HG02610 (cell line): ENCODE data around the gene PNRC2.

Source experiments
- ATAC-seq: cut with Tn5 transposase; IDR thresholded peaks from one replicate; pipeline ENCODE4 v1.9.1; 2021; ENCODE audit warnings: mild to moderate bottlenecking, moderate library complexity; ENCODE audit not compliant: unreplicated experiment

Gene PNRC2, protein sequence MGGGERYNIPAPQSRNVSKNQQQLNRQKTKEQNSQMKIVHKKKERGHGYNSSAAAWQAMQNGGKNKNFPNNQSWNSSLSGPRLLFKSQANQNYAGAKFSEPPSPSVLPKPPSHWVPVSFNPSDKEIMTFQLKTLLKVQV

DNA sequence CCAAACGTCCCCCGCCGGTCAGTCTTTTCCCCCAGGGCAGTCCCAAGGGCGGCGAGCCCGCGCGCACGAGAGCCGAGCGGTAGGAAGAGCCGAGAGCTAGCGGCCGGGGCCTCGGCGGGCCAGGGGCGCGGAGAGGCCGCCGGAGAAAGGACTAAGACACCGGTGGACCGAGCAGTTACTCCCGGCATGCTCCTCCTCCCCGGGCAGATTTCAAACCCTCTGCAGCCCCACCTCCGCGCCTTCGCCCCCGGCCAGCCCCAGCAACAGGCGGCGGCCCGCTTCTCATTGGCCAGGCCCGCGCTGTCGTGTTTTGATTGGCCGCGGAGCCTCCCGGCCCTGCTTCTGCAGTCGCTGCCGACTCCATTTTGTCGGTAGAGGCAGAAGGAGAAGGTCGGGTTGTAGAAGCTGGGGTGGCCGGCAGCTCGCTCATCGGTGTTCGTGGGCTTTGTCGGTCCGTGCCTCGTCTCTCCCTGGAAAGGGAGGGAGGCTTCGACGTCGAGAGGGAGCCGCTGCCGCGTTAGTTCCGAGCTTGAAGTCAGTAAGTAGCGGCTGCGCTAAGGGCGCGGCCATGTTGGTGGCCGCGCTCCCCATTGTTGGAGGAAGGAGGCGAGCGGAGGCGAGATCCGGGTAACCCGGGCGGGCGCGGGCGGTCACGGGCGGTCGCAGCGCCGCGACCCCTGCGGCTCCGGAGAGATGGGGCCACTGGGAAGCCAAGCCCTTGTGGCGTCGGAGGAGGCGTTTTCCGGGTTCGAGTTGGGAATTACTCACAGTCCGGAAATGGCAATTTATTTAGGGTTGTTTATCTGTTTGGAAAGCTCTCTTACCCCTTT lies at the start of gene PNRC2:
PNRC2 (plus strand) TSS at position 368 of the 830 bp plus-strand sequence. CDS start 1,630 bp downstream, outside the sequence.
- ATAC-seq, result peak; percentile 74

DNA sequence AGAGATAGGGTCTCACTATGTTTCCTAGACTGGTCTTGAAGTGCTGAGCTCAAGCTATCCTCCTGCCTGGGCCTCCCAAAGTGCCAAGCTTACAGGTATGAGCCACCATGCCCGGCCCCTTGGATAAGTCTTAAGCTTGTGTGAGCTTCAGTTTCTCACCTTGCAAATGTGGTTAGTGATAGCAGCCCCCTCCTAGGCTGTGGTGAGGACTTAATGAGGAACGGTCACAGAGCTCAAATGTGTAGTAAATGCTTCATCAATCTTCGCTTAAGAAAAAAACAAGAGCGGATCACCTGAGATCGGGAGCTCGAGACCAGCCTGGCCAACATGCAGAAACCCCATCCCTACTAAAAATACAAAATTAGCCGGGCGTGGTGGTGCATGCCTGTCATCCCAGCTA lies 49.5 kb upstream of the PNRC2 start:
- no peak for ATAC-seq

DNA sequence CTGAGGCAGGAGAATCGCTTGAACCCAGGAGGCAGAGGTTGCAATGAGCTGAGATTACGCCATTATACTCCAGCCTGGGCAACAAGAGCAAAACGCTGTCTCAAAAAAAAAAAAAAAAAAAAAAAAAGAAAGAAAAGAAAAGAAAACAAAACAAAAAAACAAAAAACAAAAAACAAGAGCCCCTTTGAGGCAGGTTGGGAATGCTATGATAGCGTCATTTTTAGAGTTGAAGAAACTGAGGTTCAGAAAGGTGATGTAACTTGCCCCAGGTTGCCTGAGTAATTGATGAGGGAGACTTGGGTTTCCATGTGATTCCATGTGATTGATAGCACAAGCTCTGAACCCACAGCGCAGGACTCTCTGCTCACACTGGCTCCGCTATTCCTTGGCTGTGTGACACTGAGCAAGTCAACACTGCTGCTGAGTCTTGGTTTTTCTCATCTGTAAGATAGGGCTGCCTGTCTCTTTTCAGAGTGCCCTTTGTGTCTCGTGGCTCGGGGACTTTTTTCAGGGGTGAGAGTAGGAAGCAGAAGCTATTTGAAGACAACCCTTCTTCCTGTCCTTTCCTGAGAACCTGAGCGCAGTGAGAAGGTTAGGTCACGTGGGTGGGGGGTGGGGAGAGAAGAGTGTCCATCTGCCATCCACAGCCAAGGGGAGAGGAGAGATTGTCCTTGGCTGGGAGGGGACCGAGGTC lies 48.9 kb upstream of the PNRC2 start:
- no peak for ATAC-seq

GRCh38 chr1:23911921-23912320 lies 47.7 kb upstream of the PNRC2 start:
- ATAC-seq, result no peak

DNA sequence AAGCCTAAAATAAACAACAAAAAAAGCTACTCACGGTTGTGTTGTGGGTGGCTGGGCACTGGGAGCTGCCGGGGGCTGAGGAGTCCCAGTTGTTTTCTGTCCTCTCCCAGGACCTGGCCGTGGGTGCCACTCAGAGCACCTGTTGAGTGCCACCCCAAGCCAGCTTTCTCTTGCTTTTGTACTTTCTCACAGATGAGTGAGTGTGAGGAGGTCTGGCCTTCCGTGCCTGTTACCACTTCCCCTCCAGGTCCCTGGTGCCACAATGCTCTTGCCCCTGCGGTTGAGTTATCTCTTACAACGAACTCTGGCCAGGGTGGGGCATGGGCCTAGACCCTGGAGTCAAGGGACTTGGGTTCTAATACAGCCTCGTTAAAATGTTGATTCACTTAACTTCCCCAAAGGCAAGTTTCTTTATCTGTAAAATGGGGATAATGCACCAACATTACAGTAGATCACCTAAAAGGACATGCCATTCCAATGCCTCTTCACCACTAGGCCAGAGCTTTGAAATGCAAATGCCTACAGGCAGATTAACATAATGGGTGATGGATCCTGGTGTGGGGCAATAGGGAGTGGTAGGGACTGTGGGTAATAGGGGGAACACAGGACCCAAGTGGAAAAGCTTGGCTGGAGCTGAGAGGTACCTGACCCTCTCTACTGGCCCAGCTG lies 46.3 kb upstream of the PNRC2 start, which contains the start of gene CNR2:
CNR2 (minus strand) TSS at position 151 of the 669 bp plus-strand sequence. CDS start 37,745 bp downstream, outside the sequence.
- no peak for ATAC-seq

DNA sequence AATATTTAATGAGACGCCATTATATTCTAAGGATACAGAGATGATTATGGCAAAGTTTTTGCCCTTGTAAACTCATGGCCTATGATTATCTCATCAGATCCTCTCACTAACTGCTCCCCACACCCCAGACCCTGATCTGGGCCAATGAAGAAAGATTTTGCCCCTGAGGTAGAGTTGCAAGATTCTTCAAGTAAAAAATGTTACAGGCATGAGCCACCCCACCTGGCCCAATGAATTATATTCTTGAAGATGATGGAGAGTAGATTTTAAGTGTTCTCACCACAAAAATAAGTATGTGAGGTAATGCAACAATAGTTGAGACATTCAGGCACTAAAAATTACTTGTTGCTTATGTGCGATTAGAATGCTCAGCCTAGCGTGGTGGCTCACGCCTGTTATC lies 44.7 kb upstream of the PNRC2 start:
- no peak for ATAC-seq

GRCh38 chr1:23915466-23915865 lies 44.2 kb upstream of the PNRC2 start:
- no peak for ATAC-seq

DNA sequence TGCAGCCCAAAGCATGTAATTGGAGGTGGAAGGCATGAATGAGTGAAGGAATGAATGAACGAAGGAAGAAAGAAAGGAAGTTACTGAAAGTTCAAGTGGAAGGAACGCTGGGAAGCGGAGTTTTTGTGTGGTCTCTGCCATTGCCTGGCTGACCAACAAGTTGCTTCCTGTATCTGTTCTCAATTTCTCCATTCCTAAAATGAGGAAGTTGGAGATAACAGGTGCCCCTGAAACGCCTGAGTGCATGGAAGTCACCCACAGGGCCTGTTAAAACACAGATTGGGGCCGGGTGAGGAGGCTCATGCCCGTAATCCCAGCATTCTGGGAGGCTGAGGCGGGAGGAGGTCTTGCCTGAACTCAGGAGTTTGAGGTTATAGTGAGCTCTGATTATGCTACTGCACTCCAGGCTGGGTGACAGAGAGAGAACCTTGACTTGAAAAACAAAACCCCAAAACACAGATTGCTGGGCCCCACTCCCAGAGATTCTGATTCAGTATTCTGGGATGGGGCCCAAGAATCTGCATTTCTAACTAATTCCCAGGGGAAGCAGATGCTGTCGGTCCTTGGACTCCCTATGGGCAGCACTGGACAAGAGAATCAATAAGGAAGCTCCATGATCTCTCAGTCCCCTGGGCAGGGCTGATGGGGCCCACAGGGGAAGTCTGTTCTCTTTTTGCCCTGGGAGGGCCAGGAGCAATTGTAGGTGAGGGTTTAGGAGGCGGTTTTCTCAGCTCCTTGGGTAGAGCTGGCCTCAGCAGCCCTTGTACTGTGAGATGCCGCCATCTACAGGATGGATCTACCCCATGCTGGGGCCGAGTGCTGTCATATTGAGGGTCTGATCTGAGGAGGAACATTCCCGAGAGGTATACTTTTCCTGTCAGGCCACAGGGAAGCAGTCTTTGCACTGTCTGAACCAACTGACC lies 43.2 kb upstream of the PNRC2 start:
- ATAC-seq, result peak; percentile 69

DNA sequence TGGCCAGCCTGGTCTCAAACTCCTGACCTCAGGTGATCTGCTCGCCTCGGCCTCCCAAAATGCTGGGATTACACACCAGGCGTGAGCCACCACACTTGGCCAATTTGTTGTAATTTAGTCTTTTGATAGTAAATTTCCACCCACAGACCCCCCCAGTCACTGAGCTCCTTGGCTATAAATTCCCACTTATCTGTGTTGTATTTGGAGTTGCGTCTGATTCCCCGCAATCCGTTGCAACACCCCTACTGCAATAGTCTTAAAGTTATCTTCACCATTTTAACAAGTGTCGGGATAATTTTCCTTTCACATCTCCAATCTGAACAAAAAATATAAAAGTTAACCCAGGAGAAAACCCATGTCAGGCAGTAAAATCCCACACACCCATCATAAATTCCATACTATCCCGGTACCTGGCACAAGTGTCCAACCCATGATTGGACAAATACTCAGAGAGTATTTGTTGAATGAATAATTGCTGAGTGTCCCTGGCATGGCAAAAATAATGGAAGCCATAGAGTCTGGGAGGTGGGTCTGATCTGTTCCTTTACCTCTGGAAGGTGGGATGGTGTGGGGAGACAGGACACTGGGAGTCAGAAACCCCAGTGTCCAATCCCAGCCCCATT lies 37.2 kb upstream of the PNRC2 start:
- ATAC-seq, result no peak

GRCh38 chr1:23923592-23924499 lies 35.8 kb upstream of the PNRC2 start:
- ATAC-seq, result no peak

DNA sequence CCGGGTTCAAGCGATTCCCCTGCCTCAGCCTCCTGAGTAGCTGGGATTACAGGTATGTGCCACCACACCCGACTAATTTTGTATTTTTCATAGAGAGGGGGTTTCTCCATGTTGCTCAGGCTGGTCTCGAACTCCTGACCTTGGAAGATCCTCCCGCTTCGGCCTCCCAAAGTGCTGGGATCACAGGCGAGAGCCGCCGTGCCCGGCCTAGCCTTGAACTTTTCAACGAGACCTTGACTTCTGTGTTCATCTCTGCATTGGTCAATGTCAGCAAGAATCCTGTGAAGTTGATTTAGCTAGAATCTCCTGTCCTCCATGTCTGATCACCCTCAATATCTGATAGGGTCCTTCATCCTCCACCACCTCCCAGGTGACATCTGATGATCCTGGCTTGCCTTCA lies 35.0 kb upstream of the PNRC2 start:
- no peak for ATAC-seq

DNA sequence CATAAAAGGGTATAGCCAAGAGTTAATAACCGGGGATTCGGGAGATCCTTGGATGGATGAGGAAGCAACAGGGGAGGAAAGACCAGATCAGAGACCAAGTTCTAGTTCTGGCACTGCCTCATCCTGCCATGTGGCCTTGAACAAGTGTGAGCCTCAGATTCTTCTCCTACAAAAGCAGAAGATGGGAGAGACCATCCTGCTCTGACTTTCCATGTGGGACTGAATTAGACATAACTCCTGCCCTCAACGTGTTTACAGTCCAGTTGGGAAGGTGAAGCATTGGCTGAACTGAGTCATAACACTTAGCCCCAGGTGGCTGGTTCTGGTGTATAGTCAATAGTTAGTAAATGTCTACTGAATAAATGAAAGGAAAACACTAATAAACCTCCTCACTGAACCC lies 34.3 kb upstream of the PNRC2 start:
- no peak for ATAC-seq

GRCh38 chr1:23927097-23927496 lies 32.5 kb upstream of the PNRC2 start:
- ATAC-seq, result no peak

GRCh38 chr1:23928789-23929188 lies 30.8 kb upstream of the PNRC2 start:
- ATAC-seq, result no peak

DNA sequence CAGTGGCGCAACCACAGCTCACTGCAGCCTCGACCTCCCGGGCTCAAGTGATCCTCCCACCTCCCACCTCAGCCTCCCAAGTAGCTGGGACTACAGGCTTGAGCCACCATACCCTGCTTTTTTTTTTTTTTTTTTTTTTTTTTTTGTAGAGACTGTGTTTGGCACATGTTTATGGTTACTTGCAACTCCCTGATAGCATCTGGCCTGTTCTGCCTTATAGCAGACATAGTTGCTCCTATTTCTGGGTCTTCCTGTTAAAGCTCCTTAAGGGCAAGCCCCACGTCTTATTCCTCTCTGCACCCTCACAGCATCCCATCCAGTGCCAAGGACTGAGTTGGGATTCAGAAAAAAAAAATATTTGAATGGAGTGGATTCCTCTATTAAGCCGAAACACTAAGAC lies 29.4 kb upstream of the PNRC2 start:
- no peak for ATAC-seq

- no peak for ATAC-seq
These were observed 28.7 kb upstream of the PNRC2 start for GRCh38 chr1:23930861-23931490.

- no peak for ATAC-seq
These were observed 28.1 kb upstream of the PNRC2 start for GRCh38 chr1:23931491-23931880.

DNA sequence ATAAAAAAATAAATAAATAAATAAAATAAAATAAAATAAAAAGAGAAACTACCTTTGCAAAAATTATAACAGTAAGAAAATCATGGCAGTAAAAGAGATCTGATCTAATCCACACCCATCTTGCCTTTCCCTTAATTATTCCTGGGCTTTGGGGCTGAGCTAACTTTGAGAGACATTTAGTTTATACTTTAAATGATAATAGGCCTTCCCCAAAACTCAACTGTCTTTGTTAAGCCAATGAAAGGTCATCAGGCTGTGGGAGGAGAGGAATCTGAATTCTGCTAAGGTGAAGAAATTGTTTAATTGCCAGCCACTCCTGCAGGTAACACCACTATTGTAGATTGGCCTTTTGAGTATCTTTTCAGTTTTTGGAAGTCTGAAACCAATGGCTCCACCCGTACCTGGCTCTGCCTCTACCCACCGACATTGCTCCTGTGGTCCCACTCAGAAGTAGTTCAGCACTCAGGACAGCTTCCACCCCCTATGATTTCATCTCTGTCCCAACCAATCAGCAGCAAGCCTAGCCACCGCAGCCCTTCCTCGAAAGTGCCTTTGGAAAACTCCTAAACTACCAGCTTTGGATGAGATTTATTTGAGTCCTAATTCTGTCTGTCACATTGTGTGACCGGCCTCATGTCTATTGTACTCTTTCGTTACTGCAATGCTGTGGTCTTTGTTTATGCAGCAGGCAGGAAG lies 23.0 kb upstream of the PNRC2 start:
- no peak for ATAC-seq
